ENCODE results near the gene RNF34. TPM values are rescaled to one million over a fixed set of nuclear protein-coding genes. Genes with fewer than 3 reads are reported as not detected.

RNF34 gene
- polyA plus RNA-seq, 1 of the 3 experiments (the other 2 are of a cell fraction): 29.4 TPM

DNA sequence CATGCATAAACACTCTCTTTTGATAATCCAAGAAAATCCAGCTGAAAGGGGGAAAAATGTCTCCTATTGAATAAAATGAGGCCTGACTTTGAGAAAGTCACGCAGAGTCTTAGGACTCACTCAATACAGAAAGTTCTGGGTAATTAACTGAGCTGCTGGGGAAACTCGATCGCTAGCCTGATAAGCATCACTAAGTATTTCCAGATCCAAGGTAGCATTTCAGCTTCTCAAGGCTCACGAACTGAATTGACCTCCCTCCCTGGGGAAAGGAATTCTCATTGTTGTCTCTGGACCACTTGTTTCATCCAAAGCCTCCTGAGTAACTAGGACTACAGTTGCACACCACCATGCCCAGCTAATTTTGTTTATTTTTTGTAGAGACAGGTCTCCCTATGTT, 33.9 kb upstream of the RNF34 start:
- Histone ChIP-seq H3K79me2 (ENCODE audit: insufficient read depth) (no peaks in the 10 kb centered on the region), H3K4me1 (ENCODE audit: control insufficient read depth in 1 of 2, insufficient read depth in 2 of 2, low read depth in 1 of 2, low read length in 1 of 2) (peaks cover 2 to 13% of the 10 kb centered on the region in 2 experiments; a peak in 3 of 4 replicates), H3K9me3 (no peaks in the 10 kb centered on the region), H3K27me3 (ENCODE audit: insufficient read depth) (no peaks in the 10 kb centered on the region), H3K36me3 (replicated peaks in 1 of 2; ENCODE audit: control insufficient read depth in 1 of 2, insufficient read depth in 2 of 2, low read length in 1 of 2) (no peaks in the 10 kb centered on the region), H3F3A (replicated peaks; ENCODE audit: insufficient read depth) (peaks cover 6% of the 10 kb centered on the region), H3K9ac (no peak overlapping the region), H4K20me1 (ENCODE audit: insufficient read depth) (no peaks in the 10 kb centered on the region), H3K9me2 (no peaks in the 10 kb centered on the region), H3K27ac (ENCODE audit: low read depth in 2 of 2, low read length in 1 of 2) (peak overlapping the region in 1 of 2 experiments; percentile 25; a peak in 1 of 4 replicates), H3K4me3 (ENCODE audit: low read depth in 2 of 2, low read length in 1 of 2) (no peak overlapping the region), H2AFZ (ENCODE audit: low read depth) (no peak overlapping the region), H3K4me2 (peak overlapping the region; percentile 32; the same call in 1 of the 2 replicates)
- 38% methylated on average over 4 of the region's 4 CpGs for WGBS (ENCODE audit: low lambda C conversion rate)
- CTCF ChIA-PET: interaction anchor here (1.7 kb wide), 1 partner anchor 10 kb away, joined by 3 read pairs; no protein-coding TSS in a partner anchor
- TF ChIP-seq MXI1 (IDR thresholded peaks at IDR 0.05; ENCODE audit: low read depth, low read length): no peak
- TF ChIP-seq CHD2 (IDR thresholded peaks at IDR 0.05; ENCODE audit: low read length, partially characterized antibody): no peak
- no peak for TF ChIP-seq FOXM1 (IDR thresholded peaks at IDR 0.05; ENCODE audit: low read depth)
- TF ChIP-seq NFIC (IDR thresholded peaks at IDR 0.05; ENCODE audit: borderline replicate concordance): no peak
- TF ChIP-seq RXRA (IDR thresholded peaks at IDR 0.05; ENCODE audit: borderline replicate concordance, low read depth): no peak
- no peak for TF ChIP-seq FOSL2 (IDR thresholded peaks at IDR 0.05; ENCODE audit: borderline replicate concordance, low read depth)
- TF ChIP-seq TEAD4 (IDR thresholded peaks at IDR 0.05; ENCODE audit: borderline replicate concordance, insufficient read depth): no peak
- peak; percentile 41; the same call in 1 of the 2 replicates for TF ChIP-seq GATA2 (CRISPR knock-in tag; IDR thresholded peaks at IDR 0.05)
- peak; percentile 46; the same call in 1 of the 2 replicates for TF ChIP-seq TCF12 (IDR thresholded peaks at IDR 0.05)
- TF ChIP-seq FOXJ3 (CRISPR knock-in tag; IDR thresholded peaks at IDR 0.05): no peak
- TF ChIP-seq, protein P1, sequence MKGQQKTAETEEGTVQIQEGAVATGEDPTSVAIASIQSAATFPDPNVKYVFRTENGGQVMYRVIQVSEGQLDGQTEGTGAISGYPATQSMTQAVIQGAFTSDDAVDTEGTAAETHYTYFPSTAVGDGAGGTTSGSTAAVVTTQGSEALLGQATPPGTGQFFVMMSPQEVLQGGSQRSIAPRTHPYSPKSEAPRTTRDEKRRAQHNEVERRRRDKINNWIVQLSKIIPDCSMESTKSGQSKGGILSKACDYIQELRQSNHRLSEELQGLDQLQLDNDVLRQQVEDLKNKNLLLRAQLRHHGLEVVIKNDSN (IDR thresholded peaks at IDR 0.05; ENCODE audit: borderline replicate concordance, low read depth): no peak
- POLR2A ChIA-PET: no interaction called here
- DNase-seq: peak; percentile 36

DNA sequence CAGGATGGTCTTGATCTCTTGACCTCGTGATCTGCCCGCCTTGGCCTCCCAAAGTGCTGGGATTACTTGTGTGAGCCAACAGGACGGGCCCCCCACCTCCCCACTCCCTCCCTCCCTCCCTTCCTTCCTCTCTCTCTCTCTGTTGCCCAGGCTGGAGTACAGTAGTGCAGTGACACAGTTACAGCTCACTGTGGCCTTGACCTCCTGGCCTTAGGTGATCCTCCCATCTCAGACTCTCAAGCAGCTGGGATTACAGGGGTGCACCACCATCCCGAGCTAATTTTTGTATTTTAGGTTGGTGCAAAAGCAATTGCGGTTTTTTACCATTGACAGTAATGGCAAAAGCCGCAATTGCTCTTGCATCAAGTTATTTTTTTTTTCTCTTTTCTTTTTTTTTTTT, 28.5 kb upstream of the RNF34 start:
- no peak overlapping the region for H3K9ac ChIP-seq
- H3F3A ChIP-seq (replicated peaks; ENCODE audit: insufficient read depth): no peaks in the 10 kb centered on the region
- no peak overlapping the region for H3K4me3 ChIP-seq (ENCODE audit: low read depth in 2 of 2, low read length in 1 of 2)
- H3K27ac ChIP-seq (ENCODE audit: low read depth in 2 of 2, low read length in 1 of 2): no peak overlapping the region
- DNase-seq: no peak
- WGBS (ENCODE audit: low lambda C conversion rate): 89% methylated on average over 6 of the region's 6 CpGs
- H4K20me1 ChIP-seq (ENCODE audit: insufficient read depth): no peaks in the 10 kb centered on the region
- no peaks in the 10 kb centered on the region for H3K27me3 ChIP-seq (ENCODE audit: insufficient read depth)
- no peaks in the 10 kb centered on the region for H3K9me3 ChIP-seq
- TF ChIP-seq EP300 (IDR thresholded peaks at IDR 0.05; ENCODE audit: borderline replicate concordance in 1 of 2, low read depth in 1 of 2, low read length in 1 of 2) (no peak), ELF1 (IDR thresholded peaks at IDR 0.05) (no peak), RXRA (IDR thresholded peaks at IDR 0.05; ENCODE audit: borderline replicate concordance, low read depth) (no peak), GATA2 (CRISPR knock-in tag; IDR thresholded peaks at IDR 0.05) (no peak), GABPA (IDR thresholded peaks at IDR 0.05; ENCODE audit: low read depth) (no peak), YY1 (IDR thresholded peaks at IDR 0.05; ENCODE audit: low read depth) (no peak), RAD21 (IDR thresholded peaks at IDR 0.05; ENCODE audit: low read length) (no peak), FOSL2 (IDR thresholded peaks at IDR 0.05; ENCODE audit: borderline replicate concordance, low read depth) (no peak), MXI1 (IDR thresholded peaks at IDR 0.05; ENCODE audit: low read depth, low read length) (no peak), TCF12 (IDR thresholded peaks at IDR 0.05) (no peak)
- TF ChIP-seq, protein P2, sequence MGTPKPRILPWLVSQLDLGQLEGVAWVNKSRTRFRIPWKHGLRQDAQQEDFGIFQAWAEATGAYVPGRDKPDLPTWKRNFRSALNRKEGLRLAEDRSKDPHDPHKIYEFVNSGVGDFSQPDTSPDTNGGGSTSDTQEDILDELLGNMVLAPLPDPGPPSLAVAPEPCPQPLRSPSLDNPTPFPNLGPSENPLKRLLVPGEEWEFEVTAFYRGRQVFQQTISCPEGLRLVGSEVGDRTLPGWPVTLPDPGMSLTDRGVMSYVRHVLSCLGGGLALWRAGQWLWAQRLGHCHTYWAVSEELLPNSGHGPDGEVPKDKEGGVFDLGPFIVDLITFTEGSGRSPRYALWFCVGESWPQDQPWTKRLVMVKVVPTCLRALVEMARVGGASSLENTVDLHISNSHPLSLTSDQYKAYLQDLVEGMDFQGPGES (IDR thresholded peaks at IDR 0.05; ENCODE audit: low read depth, low read length): no peak
- TF ChIP-seq, protein P1 (IDR thresholded peaks at IDR 0.05; ENCODE audit: borderline replicate concordance, low read depth): no peak
- TF ChIP-seq, protein P3, sequence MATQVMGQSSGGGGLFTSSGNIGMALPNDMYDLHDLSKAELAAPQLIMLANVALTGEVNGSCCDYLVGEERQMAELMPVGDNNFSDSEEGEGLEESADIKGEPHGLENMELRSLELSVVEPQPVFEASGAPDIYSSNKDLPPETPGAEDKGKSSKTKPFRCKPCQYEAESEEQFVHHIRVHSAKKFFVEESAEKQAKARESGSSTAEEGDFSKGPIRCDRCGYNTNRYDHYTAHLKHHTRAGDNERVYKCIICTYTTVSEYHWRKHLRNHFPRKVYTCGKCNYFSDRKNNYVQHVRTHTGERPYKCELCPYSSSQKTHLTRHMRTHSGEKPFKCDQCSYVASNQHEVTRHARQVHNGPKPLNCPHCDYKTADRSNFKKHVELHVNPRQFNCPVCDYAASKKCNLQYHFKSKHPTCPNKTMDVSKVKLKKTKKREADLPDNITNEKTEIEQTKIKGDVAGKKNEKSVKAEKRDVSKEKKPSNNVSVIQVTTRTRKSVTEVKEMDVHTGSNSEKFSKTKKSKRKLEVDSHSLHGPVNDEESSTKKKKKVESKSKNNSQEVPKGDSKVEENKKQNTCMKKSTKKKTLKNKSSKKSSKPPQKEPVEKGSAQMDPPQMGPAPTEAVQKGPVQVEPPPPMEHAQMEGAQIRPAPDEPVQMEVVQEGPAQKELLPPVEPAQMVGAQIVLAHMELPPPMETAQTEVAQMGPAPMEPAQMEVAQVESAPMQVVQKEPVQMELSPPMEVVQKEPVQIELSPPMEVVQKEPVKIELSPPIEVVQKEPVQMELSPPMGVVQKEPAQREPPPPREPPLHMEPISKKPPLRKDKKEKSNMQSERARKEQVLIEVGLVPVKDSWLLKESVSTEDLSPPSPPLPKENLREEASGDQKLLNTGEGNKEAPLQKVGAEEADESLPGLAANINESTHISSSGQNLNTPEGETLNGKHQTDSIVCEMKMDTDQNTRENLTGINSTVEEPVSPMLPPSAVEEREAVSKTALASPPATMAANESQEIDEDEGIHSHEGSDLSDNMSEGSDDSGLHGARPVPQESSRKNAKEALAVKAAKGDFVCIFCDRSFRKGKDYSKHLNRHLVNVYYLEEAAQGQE (IDR thresholded peaks at IDR 0.05; ENCODE audit: low read depth, low read length): no peak
- TF ChIP-seq, protein P4, sequence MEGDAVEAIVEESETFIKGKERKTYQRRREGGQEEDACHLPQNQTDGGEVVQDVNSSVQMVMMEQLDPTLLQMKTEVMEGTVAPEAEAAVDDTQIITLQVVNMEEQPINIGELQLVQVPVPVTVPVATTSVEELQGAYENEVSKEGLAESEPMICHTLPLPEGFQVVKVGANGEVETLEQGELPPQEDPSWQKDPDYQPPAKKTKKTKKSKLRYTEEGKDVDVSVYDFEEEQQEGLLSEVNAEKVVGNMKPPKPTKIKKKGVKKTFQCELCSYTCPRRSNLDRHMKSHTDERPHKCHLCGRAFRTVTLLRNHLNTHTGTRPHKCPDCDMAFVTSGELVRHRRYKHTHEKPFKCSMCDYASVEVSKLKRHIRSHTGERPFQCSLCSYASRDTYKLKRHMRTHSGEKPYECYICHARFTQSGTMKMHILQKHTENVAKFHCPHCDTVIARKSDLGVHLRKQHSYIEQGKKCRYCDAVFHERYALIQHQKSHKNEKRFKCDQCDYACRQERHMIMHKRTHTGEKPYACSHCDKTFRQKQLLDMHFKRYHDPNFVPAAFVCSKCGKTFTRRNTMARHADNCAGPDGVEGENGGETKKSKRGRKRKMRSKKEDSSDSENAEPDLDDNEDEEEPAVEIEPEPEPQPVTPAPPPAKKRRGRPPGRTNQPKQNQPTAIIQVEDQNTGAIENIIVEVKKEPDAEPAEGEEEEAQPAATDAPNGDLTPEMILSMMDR (IDR thresholded peaks at IDR 0.05): no peak
- ChIA-PET POLR2A (no interaction called here), CTCF (interaction anchor here (1.0 to 1.4 kb wide), 3 partner anchors 19 to 72 kb away, joined by 3 to 4 read pairs (median 3); partner anchors contain the start of gene ANAPC5)
- H3K79me2 ChIP-seq (ENCODE audit: insufficient read depth): no peaks in the 10 kb centered on the region
- H3K4me1 ChIP-seq (ENCODE audit: control insufficient read depth in 1 of 2, insufficient read depth in 2 of 2, low read depth in 1 of 2, low read length in 1 of 2): no peaks in the 10 kb centered on the region
- H2AFZ ChIP-seq (ENCODE audit: low read depth): no peak overlapping the region
- no peak overlapping the region for H3K4me2 ChIP-seq
- no peaks in the 10 kb centered on the region for H3K36me3 ChIP-seq (replicated peaks in 1 of 2; ENCODE audit: control insufficient read depth in 1 of 2, insufficient read depth in 2 of 2, low read length in 1 of 2)
- H3K9me2 ChIP-seq: no peaks in the 10 kb centered on the region
